ENCODE measurements around the gene COMMD10. TPM values are rescaled to one million over a fixed set of nuclear protein-coding genes. Genes with fewer than 3 reads are reported as not detected.
"Not testable (repeated sequence)": the region's sequence is repeated elsewhere in the genome, so short reads cannot be mapped to it uniquely, and the experiment has no call there.

The COMMD10 gene
- total RNA-seq, 2 experiments from 2014 or later: 30.0 to 30.9 TPM

- DNase-seq: peak; percentile 55
- CTCF ChIA-PET: interaction anchor here (0.7 to 3.2 kb wide), 13 partner anchors 9 to 716 kb away, joined by 3 to 26 read pairs (median 3); no protein-coding TSS in a partner anchor
- no peak overlapping the region for H3K4me3 Mint-ChIP-seq
- H3K36me3 Mint-ChIP-seq (ENCODE audit: low read depth): no peaks in the 10 kb centered on the region
- H3K27me3 Mint-ChIP-seq (ENCODE audit: low read depth): peaks cover 22% of the 10 kb centered on the region
- intact Hi-C loops (cut with micrococcal nuclease): loop anchor here (1.0 kb wide), 5 partner anchors 180 to 970 kb away; no protein-coding TSS in a partner anchor
- no peaks in the 10 kb centered on the region for H3K4me1 Mint-ChIP-seq (ENCODE audit: low read depth)
- no peak overlapping the region for H3K27ac Mint-ChIP-seq
- no peaks in the 10 kb centered on the region for H3K9me3 Mint-ChIP-seq
These were observed 16.7 kb upstream of the COMMD10 start for GRCh38 chr5:116068028-116068632.

- no peak overlapping the region for H3K4me3 Mint-ChIP-seq
- H3K36me3 Mint-ChIP-seq (ENCODE audit: low read depth): no peaks in the 10 kb centered on the region
- no peak overlapping the region for H3K27ac Mint-ChIP-seq
- intact Hi-C loops (cut with micrococcal nuclease): no loop called here
- H3K9me3 Mint-ChIP-seq: no peaks in the 10 kb centered on the region
- peaks cover 9% of the 10 kb centered on the region for H3K27me3 Mint-ChIP-seq (ENCODE audit: low read depth)
- CTCF ChIA-PET: no interaction called here
- no peak for DNase-seq
- peaks cover 12% of the 10 kb centered on the region for H3K4me1 Mint-ChIP-seq (ENCODE audit: low read depth)
These were observed 13.6 kb upstream of the COMMD10 start for GRCh38 chr5:116071211-116071610.

GRCh38 chr5:116075191-116075831 is 9.5 kb upstream of the COMMD10 start:
- peaks cover 2% of the 10 kb centered on the region for H3K9me3 Mint-ChIP-seq
- no peak overlapping the region for H3K4me3 Mint-ChIP-seq
- H3K4me1 Mint-ChIP-seq (ENCODE audit: low read depth): peaks cover 24% of the 10 kb centered on the region
- CTCF ChIA-PET: interaction anchor here (1.4 kb wide), 1 partner anchor 10 kb away, joined by 4 read pairs; the partner anchor contains the start of gene COMMD10
- H3K27me3 Mint-ChIP-seq (ENCODE audit: low read depth): peaks cover 3% of the 10 kb centered on the region
- DNase-seq: no peak
- no peaks in the 10 kb centered on the region for H3K36me3 Mint-ChIP-seq (ENCODE audit: low read depth)
- no peak overlapping the region for H3K27ac Mint-ChIP-seq
- intact Hi-C loops (cut with micrococcal nuclease): loop anchor here (5.0 kb wide), 2 partner anchors 338 to 613 kb away; no protein-coding TSS in a partner anchor

- Mint-ChIP-seq H3K9me3 (peaks cover 2% of the 10 kb centered on the region), H3K27me3 (ENCODE audit: low read depth) (peaks cover 3% of the 10 kb centered on the region), H3K4me3 (no peak overlapping the region), H3K4me1 (ENCODE audit: low read depth) (peaks cover 25% of the 10 kb centered on the region), H3K27ac (peak overlapping the region; percentile 17), H3K36me3 (ENCODE audit: low read depth) (peaks cover 7% of the 10 kb centered on the region)
- CTCF ChIA-PET: interaction anchor here (0.7 to 1.4 kb wide), 2 partner anchors 8 to 9 kb away, joined by 3 to 4 read pairs; partner anchors contain the start of gene COMMD10
- intact Hi-C loops (cut with micrococcal nuclease): loop anchor here (1.0 to 5.0 kb wide), 4 partner anchors 8 to 614 kb away; partner anchors contain the start of genes AP3S1 and ATG12
- peak; percentile 41 for DNase-seq
These were observed 8.3 kb upstream of the COMMD10 start for GRCh38 chr5:116076496-116076895.

- no peak overlapping the region for H3K27ac Mint-ChIP-seq
- peaks cover 35% of the 10 kb centered on the region for H3K4me1 Mint-ChIP-seq (ENCODE audit: low read depth)
- intact Hi-C loops (cut with micrococcal nuclease): loop anchor here (5.0 kb wide), 2 partner anchors 341 to 616 kb away; no protein-coding TSS in a partner anchor
- peaks cover 18% of the 10 kb centered on the region for H3K36me3 Mint-ChIP-seq (ENCODE audit: low read depth)
- no peak for DNase-seq
- H3K4me3 Mint-ChIP-seq: no peak overlapping the region
- H3K9me3 Mint-ChIP-seq: peaks cover 2% of the 10 kb centered on the region
- CTCF ChIA-PET: no interaction called here
- H3K27me3 Mint-ChIP-seq (ENCODE audit: low read depth): no peaks in the 10 kb centered on the region
These were observed 6.6 kb upstream of the COMMD10 start for GRCh38 chr5:116078199-116078598.

GRCh38 chr5:116084287-116084691 is 536 bp upstream of the COMMD10 start:
- CTCF ChIA-PET: no interaction called here

GRCh38 chr5:116086309-116086708 is 1.5 kb downstream of the COMMD10 start:
- intact Hi-C loops (cut with micrococcal nuclease): loop anchor here (5.0 kb wide), 1 partner anchor 824 kb away; the partner anchor contains the start of gene PGGT1B
- H3K36me3 Mint-ChIP-seq (ENCODE audit: low read depth): peaks cover 37% of the 10 kb centered on the region
- H3K4me1 Mint-ChIP-seq (ENCODE audit: low read depth): peaks cover 46% of the 10 kb centered on the region
- H3K27ac Mint-ChIP-seq; H3K27me3 Mint-ChIP-seq (ENCODE audit: low read depth); H3K9me3 Mint-ChIP-seq; DNase-seq: not testable (repeated sequence)
- CTCF ChIA-PET: interaction anchor here (1.7 kb wide), 1 partner anchor 10 kb away, joined by 4 read pairs; no protein-coding TSS in a partner anchor
- peak overlapping the region; percentile 91 for H3K4me3 Mint-ChIP-seq

More at GRCh38 chr5:116084287-116084691, 536 bp upstream of the COMMD10 start:
- Mint-ChIP-seq H3K9me3 (no peaks in the 10 kb centered on the region), H3K4me1 (ENCODE audit: low read depth) (peaks cover 45% of the 10 kb centered on the region), H3K27me3 (ENCODE audit: low read depth) (no peaks in the 10 kb centered on the region), H3K27ac (peak overlapping the region; percentile 97), H3K36me3 (ENCODE audit: low read depth) (peaks cover 35% of the 10 kb centered on the region), H3K4me3 (peak overlapping the region; percentile 91)
- DNase-seq: peak; percentile 53
- intact Hi-C loops (cut with micrococcal nuclease): loop anchor here (1.0 to 2.0 kb wide), 2 partner anchors 8 to 493 kb away; no protein-coding TSS in a partner anchor

- H3K36me3 Mint-ChIP-seq (ENCODE audit: low read depth): peaks cover 36% of the 10 kb centered on the region
- CTCF ChIA-PET: no interaction called here
- no peak overlapping the region for H3K27ac Mint-ChIP-seq
- DNase-seq: no peak
- no peaks in the 10 kb centered on the region for H3K9me3 Mint-ChIP-seq
- no peak overlapping the region for H3K4me3 Mint-ChIP-seq
- peaks cover 36% of the 10 kb centered on the region for H3K4me1 Mint-ChIP-seq (ENCODE audit: low read depth)
- intact Hi-C loops (cut with micrococcal nuclease): loop anchor here (5.0 kb wide), 1 partner anchor 826 kb away; the partner anchor contains the start of gene PGGT1B
- H3K27me3 Mint-ChIP-seq (ENCODE audit: low read depth): no peaks in the 10 kb centered on the region
These were observed 3.2 kb downstream of the COMMD10 start for GRCh38 chr5:116088062-116088461.

- intact Hi-C loops (cut with micrococcal nuclease): no loop called here
- no peak overlapping the region for H3K4me3 Mint-ChIP-seq
- peaks cover 26% of the 10 kb centered on the region for H3K4me1 Mint-ChIP-seq (ENCODE audit: low read depth)
- no peaks in the 10 kb centered on the region for H3K9me3 Mint-ChIP-seq
- H3K36me3 Mint-ChIP-seq (ENCODE audit: low read depth): peaks cover 43% of the 10 kb centered on the region
- H3K27ac Mint-ChIP-seq: no peak overlapping the region
- DNase-seq: no peak
- H3K27me3 Mint-ChIP-seq (ENCODE audit: low read depth): no peaks in the 10 kb centered on the region
- CTCF ChIA-PET: no interaction called here
These were observed 5.5 kb downstream of the COMMD10 start for GRCh38 chr5:116090302-116090701.

GRCh38 chr5:116091416-116091815 is 6.6 kb downstream of the COMMD10 start:
- intact Hi-C loops (cut with micrococcal nuclease): no loop called here
- CTCF ChIA-PET: no interaction called here
- Mint-ChIP-seq H3K36me3 (ENCODE audit: low read depth) (peaks cover 49% of the 10 kb centered on the region), H3K27me3 (ENCODE audit: low read depth) (no peaks in the 10 kb centered on the region), H3K9me3 (no peaks in the 10 kb centered on the region), H3K4me3 (no peak overlapping the region), H3K4me1 (ENCODE audit: low read depth) (peaks cover 17% of the 10 kb centered on the region), H3K27ac (no peak overlapping the region)
- no peak for DNase-seq

GRCh38 chr5:116097301-116097700 is 12.5 kb downstream of the COMMD10 start:
- Mint-ChIP-seq H3K27me3 (ENCODE audit: low read depth) (no peaks in the 10 kb centered on the region), H3K36me3 (ENCODE audit: low read depth) (peaks cover 60% of the 10 kb centered on the region), H3K9me3 (peaks cover 6% of the 10 kb centered on the region), H3K4me3 (no peak overlapping the region), H3K27ac (no peak overlapping the region), H3K4me1 (ENCODE audit: low read depth) (peaks cover 2% of the 10 kb centered on the region)
- DNase-seq: no peak
- CTCF ChIA-PET: interaction anchor here (0.8 kb wide), 1 partner anchor 40 kb away, joined by 3 read pairs; no protein-coding TSS in a partner anchor
- intact Hi-C loops (cut with micrococcal nuclease): no loop called here

GRCh38 chr5:116098998-116099397 is 14.2 kb downstream of the COMMD10 start:
- H3K27me3 Mint-ChIP-seq (ENCODE audit: low read depth): no peaks in the 10 kb centered on the region
- H3K4me1 Mint-ChIP-seq (ENCODE audit: low read depth): peaks cover 5% of the 10 kb centered on the region
- peaks cover 63% of the 10 kb centered on the region for H3K36me3 Mint-ChIP-seq (ENCODE audit: low read depth)
- no peak for DNase-seq
- H3K4me3 Mint-ChIP-seq: no peak overlapping the region
- intact Hi-C loops (cut with micrococcal nuclease): no loop called here
- H3K9me3 Mint-ChIP-seq: peaks cover 12% of the 10 kb centered on the region
- no peak overlapping the region for H3K27ac Mint-ChIP-seq
- CTCF ChIA-PET: no interaction called here
